Head of caudate nucleus (tissue), 42 donors: ENCODE data around the gene LIMS2.

ENCODE experiments used
- DNase-seq, 42 donors: peaks; one replicate each; pipeline versions ENCODE4 v3.0.0 to v3.0.0-alpha.2; 2020 to 2021; ENCODE audit warnings: mixed read lengths in 7 of 42
- intact Hi-C: fragments of 100-400 bp; cut with DNase I; formaldehyde crosslinking; loops from one replicate; pipeline ENCODE4 v1.15.0; 2022

The LIMS2 gene

GRCh38 chr2:127680706-127681287, 5.5 kb upstream of the LIMS2 start:
- peak in 1 of 42 donors; percentile 13 for DNase-seq
- intact Hi-C loops: no loop called here

GRCh38 chr2:127679680-127680361, 4.5 kb upstream of the LIMS2 start:
- DNase-seq: peak in 1 of 42 donors; percentile 28
- intact Hi-C loops: no loop called here

- intact Hi-C loops: no loop called here
- no peak for DNase-seq
These were observed 3.7 kb upstream of the LIMS2 start for GRCh38 chr2:127678991-127679390.

- no peak for DNase-seq
- intact Hi-C loops: no loop called here
These were observed 3.2 kb upstream of the LIMS2 start for GRCh38 chr2:127678531-127678930.

GRCh38 chr2:127676906-127677305, 1.6 kb upstream of the LIMS2 start:
- intact Hi-C loops: no loop called here
- DNase-seq: peak in 1 of 42 donors; percentile 17

GRCh38 chr2:127674241-127675209, 805 bp downstream of the LIMS2 start:
- DNase-seq: peak in 1 of 42 donors; percentile 4
- intact Hi-C loops: no loop called here

GRCh38 chr2:127673291-127674069, 1.9 kb downstream of the LIMS2 start:
- DNase-seq: no peak
- intact Hi-C loops: no loop called here

GRCh38 chr2:127672341-127673224, 2.7 kb downstream of the LIMS2 start:
- DNase-seq: peak in 2 of 42 donors; percentile 7 to 13
- intact Hi-C loops: no loop called here

- intact Hi-C loops: no loop called here
These were observed 3.6 kb downstream of the LIMS2 start for GRCh38 chr2:127671557-127672302.

GRCh38 chr2:127670957-127671290, 4.4 kb downstream of the LIMS2 start:
- intact Hi-C loops: no loop called here
- DNase-seq: no peak

More at GRCh38 chr2:127671557-127672302, 3.6 kb downstream of the LIMS2 start:
- peak in 1 of 42 donors; percentile 31 for DNase-seq

- peak in 1 of 42 donors; percentile 31 for DNase-seq
- intact Hi-C loops: no loop called here
These were observed 5.0 kb downstream of the LIMS2 start for GRCh38 chr2:127670055-127670956.

GRCh38 chr2:127669056-127669455, 6.3 kb downstream of the LIMS2 start:
- intact Hi-C loops: no loop called here
- DNase-seq: no peak

- intact Hi-C loops: no loop called here
- peak in 4 of 42 donors; percentile 2 to 29 (median 12) for DNase-seq
These were observed 9.9 kb downstream of the LIMS2 start for GRCh38 chr2:127665267-127665893.

- intact Hi-C loops: no loop called here
- peak in 2 of 42 donors; percentile 11 to 12 for DNase-seq
These were observed 10.5 kb downstream of the LIMS2 start for GRCh38 chr2:127664895-127665225.

GRCh38 chr2:127664065-127664894, 11.1 kb downstream of the LIMS2 start:
- intact Hi-C loops: no loop called here
- peak in 12 of 42 donors; percentile 2 to 41 (median 13) for DNase-seq
